HG02610 (cell line): ENCODE measurements around the gene CEP57L1.
"Not testable (repeated sequence)": the region's sequence is repeated elsewhere in the genome, so short reads cannot be mapped to it uniquely, and the experiment has no call there.

ENCODE experiments used
- ATAC-seq: cut with Tn5 transposase; IDR thresholded peaks from one replicate; pipeline ENCODE4 v1.9.1; 2021; ENCODE audit warnings: mild to moderate bottlenecking, moderate library complexity; ENCODE audit not compliant: unreplicated experiment

CEP57L1 gene

DNA sequence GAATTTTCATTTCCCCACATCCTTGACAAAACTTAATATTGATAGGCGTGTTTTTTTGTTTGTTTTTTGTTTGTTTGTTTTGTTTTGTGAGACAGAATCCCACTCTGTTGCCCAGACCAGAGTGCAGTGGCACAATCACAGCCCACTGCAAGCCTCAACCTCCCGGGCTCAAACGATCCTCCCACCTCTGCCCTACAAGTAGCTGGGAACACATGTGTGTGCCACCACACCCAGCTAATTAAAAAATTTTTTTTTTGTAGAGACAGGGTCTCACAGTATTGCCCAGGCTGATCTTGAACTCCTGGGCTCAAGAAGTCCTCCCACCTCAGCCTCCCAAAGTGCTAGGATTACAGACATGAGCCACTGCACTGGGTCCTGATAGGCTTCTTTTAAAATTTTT lies 9.2 kb downstream of the CEP57L1 start:
- no peak for ATAC-seq

DNA sequence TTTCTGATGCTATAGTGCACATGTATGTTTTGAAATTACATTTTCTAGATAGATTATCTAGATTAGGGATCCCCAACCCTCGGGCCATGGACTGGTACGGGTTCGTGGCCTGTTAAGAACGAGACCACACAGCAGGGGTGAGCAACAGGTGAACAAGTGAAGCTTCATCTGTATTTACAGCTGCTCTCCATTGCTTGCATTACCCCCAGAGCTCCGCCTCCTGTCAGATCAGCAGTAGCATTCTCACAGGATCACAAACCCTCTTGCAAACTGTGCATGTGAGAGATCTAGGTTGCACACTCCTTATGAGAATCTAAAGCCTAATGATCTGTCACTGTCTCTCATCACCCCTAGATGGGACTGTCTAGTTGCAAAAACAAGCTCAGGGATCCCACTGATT lies 10.4 kb downstream of the CEP57L1 start:
- no peak for ATAC-seq

DNA sequence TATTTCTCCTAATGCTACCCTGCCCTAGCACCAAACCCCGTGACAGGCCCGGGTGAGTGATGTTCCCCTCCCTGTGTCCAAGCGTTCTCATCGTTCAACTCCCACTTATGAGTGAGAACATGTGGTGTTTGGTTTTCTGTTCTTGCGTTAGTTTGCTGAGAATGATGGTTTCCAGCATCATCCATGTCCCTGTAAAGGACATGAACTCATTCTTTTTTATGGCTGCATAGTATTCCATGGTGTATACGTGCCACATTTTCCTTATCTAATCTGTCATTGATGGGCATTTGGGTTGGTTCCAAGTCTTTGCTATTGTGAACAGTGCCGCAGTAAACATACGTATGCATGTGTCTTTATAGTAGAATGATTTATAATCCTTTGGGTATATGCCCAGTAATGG lies 14.4 kb downstream of the CEP57L1 start:
- not testable (repeated sequence) for ATAC-seq

DNA sequence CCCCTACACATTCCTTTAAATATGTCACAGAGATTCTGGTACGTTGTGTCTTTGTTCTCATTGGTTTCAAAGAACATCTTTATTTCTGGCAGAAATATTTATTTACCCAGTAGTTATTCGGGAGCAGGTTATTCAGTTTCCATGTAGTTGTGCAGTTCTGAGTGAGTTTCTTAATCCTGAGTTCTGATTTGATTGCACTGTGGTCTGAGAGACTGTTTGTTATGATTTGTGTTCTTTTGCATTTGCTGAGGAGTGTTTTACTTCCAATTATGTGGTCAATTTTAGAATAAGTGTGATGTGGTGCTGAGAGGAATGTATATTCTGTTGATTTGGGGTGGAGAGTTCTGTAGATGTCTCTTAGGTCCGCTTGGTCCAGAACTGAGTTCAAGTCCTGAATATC lies 17.4 kb downstream of the CEP57L1 start:
- not testable (repeated sequence) for ATAC-seq

DNA sequence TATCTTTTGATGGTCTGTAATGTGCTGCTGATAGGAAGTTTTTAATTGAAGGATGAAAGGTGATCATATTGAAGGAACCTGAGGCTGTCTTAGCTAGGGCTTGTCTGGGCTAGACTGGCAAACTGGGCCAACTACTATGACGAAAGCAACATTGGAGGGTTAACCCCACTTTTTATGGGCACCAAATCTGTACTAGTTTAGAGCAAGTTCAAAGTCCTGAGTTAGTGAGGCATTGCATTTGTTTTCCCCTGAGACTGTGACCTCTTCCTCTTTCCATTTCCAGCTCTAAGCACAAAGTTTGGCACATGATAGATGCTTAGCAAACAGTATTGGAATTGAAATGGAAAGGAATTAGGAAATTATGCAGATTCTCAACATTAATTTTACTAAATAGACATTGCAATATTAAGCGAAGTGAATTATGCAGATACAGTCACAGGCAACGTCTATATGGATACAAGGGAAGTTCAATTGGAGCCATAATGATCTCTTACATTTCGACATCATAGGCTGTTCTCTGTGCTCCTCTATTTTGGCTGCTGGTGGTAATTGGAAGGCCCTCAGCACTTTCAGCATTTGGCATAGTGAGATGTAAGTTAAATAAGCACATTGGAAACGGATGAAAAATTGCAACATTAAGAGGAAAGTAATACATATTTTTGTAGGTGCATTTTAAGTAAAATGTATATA lies 22.2 kb downstream of the CEP57L1 start:
- ATAC-seq: peak; percentile 75

DNA sequence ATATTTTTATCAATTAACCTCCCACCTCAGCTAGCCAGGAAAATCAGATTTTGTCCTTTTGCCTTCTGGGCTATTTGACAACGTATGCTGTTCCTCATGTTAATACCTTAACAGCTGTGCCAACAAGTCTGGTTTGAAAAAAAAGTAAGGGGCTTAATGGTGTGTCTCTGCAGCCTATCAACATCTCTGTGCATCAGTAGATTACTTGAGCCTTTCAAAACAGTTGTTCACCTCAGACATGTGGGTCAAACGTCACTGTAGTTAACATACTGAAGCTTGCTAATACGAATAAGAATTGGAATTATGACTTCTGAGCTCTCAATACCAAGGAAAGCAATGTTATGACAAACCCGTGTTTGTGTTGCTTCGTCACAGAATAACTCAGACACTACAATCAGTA lies 23.0 kb downstream of the CEP57L1 start:
- ATAC-seq: no peak

DNA sequence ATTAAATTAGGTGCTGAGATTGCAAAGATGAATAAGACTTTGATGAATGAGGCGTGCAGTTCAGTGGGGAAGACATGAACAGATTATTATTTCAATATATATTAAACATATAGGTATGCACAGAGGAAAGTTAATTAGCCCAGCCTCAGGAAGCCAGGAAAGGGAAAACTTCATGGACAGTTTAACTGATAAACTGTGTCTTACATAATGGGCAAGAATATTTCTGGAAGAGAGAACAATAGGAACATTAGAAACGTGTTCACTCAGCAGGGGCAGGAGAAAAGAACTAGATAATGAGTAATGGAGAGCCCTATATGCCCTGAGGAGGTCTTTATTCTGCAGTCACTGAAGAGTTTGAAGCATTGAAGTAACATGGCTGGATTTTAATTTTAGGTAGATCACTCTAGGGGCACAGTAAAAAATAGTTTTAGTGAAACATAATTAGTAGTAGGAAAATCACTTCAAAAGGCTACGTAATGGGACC lies 23.6 kb downstream of the CEP57L1 start:
- ATAC-seq: no peak

DNA sequence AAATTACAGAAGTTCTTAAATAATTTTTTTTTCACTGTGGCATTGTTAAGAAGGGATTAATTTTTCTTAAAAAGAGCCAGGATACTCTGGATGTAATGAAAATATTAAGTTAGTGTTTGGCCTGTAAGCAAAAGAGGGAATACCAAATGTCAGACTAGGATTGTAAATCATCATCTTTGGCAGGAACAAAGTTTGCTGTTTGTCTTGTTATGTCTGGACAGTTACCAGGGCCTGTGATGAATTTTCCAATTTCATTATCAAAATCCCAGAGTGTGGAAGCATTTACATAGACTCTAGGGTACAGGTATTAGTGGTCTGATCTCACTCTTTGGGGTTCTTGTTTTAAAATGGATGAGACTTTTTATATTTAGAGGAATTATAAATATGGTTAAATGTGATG lies 26.1 kb downstream of the CEP57L1 start:
- no peak for ATAC-seq

DNA sequence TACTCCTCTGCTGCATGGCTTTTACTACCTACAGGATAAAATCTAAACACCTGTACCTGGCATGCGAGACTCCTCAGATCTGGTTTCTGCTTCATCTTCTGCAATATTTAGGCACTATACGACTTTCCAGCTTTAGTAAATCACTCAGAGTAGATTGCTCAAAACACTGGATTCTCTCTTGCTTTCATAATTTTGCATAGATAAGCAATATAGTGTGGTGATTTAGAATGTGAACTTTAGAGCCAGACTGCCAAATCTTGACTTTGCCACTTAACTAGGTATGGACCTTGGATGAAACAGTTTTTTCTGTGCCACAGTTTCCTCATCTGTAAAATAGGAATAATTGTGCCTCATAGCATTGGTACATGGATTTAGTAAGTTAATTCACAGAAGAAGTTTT lies 28.9 kb downstream of the CEP57L1 start:
- ATAC-seq: no peak

DNA sequence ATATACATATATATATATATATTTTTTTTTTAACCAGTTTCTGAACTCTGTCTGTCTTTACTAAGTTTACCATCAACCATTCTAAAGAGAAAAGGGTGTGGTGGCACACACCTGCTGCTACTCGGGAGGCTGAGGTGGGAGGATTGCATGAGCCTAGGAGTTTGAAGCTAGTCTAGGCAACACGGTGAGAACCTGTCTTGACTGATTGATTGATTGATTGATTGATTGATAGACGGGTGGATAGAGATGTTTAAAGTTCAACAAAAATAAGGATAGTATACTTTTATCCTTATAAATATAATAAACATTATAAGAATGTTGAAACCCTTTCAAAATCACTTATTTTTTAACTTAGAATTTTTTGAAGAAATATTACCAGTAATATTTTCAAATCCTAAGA lies 30.2 kb downstream of the CEP57L1 start:
- ATAC-seq: no peak

DNA sequence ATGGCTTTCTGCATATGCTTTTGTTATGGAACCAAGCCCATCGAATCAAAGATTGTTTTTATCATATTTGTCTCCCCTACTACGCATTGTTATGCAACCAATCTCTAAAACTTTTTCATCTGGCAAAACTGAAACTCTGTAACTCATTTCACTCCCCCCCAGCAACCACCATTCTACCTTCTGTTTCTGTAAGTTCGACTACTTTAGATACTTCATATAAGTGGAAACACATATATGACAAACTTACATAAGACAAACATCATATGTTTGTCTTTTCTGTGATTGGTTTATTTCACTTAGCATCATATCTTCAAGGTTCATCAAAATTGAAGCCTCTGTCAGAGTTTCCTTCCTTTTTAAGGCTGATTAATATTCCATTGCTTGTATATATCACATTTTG lies 34.8 kb downstream of the CEP57L1 start:
- ATAC-seq: no peak

DNA sequence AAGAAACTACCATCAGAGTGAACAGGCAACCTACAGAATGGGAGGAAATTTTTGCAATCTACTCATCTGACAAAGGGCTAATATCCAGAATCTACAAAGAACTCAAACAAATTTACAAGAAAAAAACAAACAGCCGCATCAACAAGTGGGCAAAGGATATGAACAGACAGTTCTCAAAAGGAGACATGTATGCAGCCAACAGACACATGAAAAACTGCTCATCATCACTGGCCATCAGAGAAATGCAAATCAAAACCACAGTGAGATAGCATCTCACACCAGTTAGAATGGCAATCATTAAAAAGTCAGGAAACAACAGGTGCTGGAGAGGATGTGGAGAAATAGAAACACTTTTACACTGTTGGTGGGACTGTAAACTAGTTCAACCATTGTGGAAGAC lies 40.3 kb downstream of the CEP57L1 start:
- ATAC-seq: not testable (repeated sequence)

DNA sequence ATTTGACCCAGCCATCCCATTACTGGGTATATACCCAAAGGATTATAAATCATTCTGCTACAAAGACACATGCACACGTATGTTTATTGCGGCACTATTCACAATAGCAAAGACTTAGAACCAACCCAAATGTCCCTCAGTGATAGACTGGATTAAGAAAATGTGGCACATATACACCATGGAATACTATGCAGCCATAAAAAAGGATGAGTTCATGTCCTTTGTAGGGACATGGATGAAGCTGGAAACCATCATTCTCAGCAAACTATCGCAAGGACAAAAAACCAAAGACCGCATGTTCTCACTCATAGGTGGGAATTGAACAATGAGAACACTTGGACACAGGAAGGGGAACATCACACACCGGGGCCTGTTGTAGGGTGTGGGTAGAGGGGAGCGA lies 40.7 kb downstream of the CEP57L1 start:
- not testable (repeated sequence) for ATAC-seq

DNA sequence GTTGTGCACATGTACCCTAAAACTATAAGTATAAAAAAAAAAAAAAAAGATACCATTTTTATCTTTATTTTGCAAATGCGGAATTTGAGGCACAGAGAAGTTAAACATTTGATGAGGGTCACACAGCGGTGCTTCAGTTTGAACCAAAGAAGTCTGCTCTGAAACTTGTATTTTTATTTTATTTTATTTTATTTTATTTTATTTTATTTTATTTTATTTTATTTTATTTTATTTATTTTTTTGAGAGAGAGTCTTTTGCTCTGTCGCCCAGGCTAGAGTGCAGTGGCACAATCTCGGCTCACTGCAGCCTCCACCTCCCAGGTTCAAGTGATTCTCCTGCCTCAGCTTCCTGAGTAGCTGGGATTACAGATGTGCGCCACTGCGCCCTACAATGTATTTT lies 41.2 kb downstream of the CEP57L1 start:
- not testable (repeated sequence) for ATAC-seq

DNA sequence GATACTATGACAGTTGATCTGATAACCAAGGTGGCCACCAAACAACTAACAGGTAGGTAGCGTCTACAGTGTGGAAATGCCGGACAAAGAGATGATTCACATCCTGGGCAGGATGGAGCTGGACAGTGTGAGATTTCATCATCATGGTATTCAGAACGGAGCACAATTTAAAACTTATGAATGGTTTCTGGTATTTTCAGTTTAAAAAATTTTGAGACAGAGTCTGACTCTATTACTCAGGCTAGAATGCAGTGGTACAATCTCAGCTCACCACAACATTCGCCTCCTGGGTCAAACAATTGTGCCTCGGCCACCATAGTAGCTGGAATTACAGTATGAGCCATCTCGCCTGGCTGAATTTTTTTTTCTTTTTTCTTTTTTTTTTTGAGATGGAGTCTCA lies 43.8 kb downstream of the CEP57L1 start:
- ATAC-seq: no peak

DNA sequence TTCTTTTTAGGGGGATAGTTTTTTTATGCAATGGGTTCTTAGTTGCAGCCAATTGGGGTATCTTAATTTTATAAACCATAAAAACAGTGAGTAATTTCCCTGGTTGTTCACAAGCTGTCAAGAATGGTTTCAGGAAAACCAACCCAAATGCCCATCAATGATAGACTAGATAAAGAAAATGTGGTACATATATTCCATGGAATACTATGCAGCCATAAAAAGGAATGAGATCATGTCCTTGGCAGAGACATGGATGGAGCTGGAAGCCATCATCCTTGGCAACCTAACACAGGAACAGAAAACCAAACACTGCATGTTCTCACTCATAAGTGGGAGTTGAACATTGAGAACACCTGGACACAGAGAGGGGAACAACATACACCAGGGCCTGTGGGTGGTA lies 46.8 kb downstream of the CEP57L1 start:
- not testable (repeated sequence) for ATAC-seq

DNA sequence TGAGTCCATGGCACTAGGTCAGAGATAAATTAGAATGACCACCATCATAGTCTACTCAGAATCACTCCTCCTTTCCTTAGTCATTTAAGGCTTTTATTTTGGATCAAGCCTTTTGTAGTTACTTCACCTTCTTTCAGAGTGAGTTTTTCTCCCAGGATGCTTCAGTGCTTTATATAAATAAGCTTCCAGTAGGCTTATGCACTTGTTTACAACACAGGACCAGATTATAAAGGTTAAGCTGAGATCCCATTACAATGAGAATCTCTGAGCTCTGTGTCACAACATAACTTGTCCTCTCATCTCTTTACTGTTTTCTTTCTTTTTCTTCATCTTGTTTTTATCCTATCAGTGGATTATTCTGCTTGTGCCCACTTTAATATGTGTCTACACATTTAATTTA lies 47.9 kb downstream of the CEP57L1 start:
- ATAC-seq: no peak

DNA sequence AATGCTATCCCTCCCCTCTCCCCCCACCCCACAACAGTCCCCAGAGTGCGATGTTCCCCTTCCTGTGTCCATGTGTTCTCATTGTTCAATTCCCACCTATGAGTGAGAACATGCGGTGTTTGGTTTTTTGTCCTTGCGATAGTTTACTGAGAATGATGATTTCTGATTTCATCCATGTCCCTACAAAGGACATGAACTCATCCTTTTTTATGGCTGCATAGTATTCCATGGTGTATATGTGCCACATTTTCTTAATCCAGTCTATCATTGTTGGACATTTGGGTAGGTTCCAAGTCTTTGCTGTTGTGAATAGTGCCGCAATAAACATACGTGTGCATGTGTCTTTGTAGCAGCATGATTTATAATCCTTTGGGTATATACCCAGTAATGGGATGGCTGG lies 52.9 kb downstream of the CEP57L1 start:
- ATAC-seq: not testable (repeated sequence)

DNA sequence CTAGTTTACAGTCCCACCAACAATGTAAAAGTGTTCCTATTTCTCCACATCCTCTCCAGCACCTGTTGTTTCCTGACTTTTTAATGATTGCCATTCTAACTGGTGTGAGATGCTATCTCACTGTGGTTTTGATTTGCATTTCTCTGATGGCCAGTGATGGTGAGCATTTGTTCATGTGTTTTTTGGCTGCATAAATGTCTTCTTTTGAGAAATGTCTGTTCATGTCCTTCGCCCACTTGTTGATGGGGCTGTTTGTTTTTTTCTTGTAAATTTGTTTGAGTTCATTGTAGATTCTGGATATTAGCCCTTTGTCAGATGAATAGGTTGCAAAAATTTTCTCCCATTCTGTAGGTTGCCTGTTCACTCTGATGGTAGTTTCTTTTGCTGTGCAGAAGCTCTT lies 53.4 kb downstream of the CEP57L1 start:
- ATAC-seq: not testable (repeated sequence)

DNA sequence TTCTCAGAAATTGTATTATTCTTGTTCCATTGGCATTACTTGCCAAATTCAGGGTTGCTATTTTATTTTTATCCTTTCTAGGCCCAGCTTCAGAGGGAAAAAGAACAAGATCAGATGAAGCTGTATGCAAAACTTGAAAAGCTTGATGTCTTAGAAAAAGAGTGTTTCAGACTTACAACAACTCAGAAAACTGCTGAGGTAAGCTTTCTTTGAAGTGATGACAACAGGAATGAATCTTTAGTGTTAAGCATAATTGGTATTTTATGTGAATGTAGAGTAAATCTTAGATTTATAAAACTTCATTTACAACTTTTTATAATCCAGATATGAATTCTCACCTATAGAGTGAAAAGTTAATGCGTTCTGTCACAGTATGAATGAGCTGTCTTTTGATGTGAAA lies 58.4 kb downstream of the CEP57L1 start:
- no peak for ATAC-seq

DNA sequence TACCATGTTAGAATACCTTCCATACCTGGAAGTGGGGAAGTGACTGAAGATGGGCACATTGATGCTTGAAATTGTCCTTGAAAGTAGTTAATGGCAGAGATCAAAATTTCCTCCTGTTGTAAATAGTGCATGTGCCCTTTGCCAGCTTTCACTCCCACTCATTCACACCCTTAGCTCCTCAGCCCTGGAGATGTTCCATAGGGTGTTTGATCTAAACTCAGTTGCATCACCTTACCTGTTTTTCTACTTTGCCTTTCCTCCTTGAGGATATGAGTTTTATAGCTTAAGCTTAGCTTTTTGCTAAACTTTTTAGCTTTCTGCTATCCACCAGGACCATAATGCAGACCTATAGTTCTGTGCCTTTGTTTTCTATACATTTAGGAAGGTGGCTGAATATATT lies 69.0 kb downstream of the CEP57L1 start:
- ATAC-seq: no peak

DNA sequence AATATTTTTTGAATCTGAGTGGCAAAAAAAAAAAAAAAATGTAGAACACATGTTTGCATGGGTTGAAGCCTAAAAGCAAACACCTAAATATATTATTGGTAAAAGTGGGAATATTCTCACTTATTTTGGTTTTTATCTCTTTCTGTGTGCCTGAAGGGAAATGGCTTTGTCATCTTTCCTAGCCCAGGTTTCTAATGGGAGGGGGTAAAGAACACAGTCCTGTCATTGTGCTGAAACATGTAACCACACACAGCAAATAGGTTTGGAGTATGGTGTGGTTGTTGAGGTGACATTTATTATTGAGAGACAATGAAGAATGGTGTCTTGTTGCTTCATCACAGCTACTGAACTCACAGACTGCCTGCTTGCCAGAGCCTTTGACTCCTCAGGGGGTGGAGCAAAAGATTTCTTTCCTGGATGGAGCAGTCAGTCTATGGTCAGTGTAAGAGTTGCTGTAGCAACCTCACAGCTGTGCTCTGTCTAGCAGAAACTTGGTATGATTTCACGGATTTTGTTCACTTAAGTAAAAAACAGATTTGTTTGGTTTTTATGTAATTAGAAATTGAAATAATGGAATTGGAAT lies 70.2 kb downstream of the CEP57L1 start:
- no peak for ATAC-seq

DNA sequence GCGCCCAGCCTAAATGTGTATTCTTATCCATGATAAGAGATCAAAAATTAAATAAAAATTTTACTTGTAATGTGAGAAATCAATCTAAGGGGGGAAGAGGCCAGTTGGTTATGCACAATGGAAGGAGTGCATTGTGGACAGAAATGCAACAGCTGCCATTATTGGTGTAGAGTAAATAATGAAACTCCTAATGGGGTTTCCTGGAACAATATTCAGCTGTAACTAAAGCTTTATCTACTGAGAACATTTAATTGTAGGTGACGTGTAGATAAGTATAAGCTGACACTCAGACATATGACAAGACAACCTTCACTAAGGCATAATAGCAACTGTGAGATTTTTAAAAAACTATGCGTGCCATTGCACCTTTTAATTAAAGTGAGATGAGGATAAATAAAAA lies 71.4 kb downstream of the CEP57L1 start:
- ATAC-seq: no peak
